BJ (cell line): ENCODE measurements around the gene C8B. TPM values are rescaled to one million over a fixed set of nuclear protein-coding genes. Genes with fewer than 3 reads are reported as not detected.

Source experiments
- CTCF ChIA-PET: fragments of 350-600 bp; formaldehyde crosslinking; extraction: SDS; loops from one replicate; lab custom pipeline; 2021; ENCODE audit warnings: antibody characterized with exemption, inconsistent platforms; lab: Yijun Ruan, JAX
- POLR2A ChIA-PET: fragments of 300-600 bp; sonication (Branson Sonifier 250); formaldehyde crosslinking; extraction: SDS; loops from one replicate; lab custom pipeline; 2021; ENCODE audit warnings: antibody characterized with exemption; lab: Charles Lee
- DNase-seq: peaks from one replicate; pipeline ENCODE4 v3.0.0-alpha.2; 2011; ENCODE audit warnings: low read depth
- H3K27me3 ChIP-seq: 2 replicates; pipeline ENCODE4 v1.6.0; 2011; ENCODE audit warnings: low read length; ENCODE audit not compliant: control insufficient read depth, insufficient read depth
- H3K36me3 ChIP-seq: 2 replicates; pipeline ENCODE4 v1.5.1; 2011; ENCODE audit warnings: low read length; ENCODE audit not compliant: control insufficient read depth, insufficient read depth
- H3K4me3 ChIP-seq: 2 replicates; pipeline ENCODE4 v1.5.1; 2011; ENCODE audit warnings: low read depth, mild to moderate bottlenecking, control low read depth, low read length
- CTCF ChIP-seq: IDR thresholded peaks from 2 replicates; pipeline ENCODE4 v1.5.1; 2011; ENCODE audit warnings: low read depth, mild to moderate bottlenecking, control low read depth, inconsistent platforms, low read length, moderate library complexity; ENCODE audit not compliant: insufficient read depth
- polyA plus RNA-seq: library from polyadenylated mRNA; depleted of rRNA; stranded (reverse); fragments of >200 nt; gene quantifications from 2 replicates; pipeline ENCODE4 v1.2.3, GENCODE V29; 2011

C8B gene
- polyA plus RNA-seq, 1 experiment = not detected

- ChIA-PET CTCF (interaction anchor here (1.9 kb wide), 1 partner anchor 13 kb away, joined by 5 read pairs; no protein-coding TSS in a partner anchor), POLR2A (no interaction called here)
- TF ChIP-seq CTCF = no peak
- H3K4me3 ChIP-seq = no peak overlapping the region
- H3K27me3 ChIP-seq = no peaks in the 10 kb centered on the region
- no peaks in the 10 kb centered on the region for H3K36me3 ChIP-seq
- no peak for DNase-seq
Measured at GRCh38 chr1:56916630-56917029, 49.2 kb downstream of the C8B start.

DNA sequence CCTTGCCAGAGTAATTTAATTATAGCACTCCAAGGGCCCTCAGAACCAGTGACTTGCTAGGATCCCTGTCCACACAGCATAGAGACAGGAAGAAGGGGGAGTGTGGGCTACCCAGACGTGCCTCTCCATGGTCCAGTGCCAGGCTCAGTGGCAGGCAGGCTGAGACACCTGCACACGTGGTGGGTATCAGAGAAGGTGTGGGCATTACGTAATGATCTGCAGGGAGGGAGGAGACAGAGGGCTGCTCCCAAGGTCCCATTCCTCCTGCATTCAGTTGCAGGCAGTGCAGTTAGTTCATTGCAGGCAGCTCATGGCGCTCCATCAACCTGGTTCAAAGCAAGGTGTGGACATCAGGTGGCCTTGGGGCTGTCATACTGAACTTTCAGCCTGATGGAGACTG lies 49.9 kb downstream of the C8B start:
- no peak overlapping the region for H3K4me3 ChIP-seq
- CTCF ChIA-PET = interaction anchor here (1.9 kb wide), 1 partner anchor 14 kb away, joined by 5 read pairs; no protein-coding TSS in a partner anchor
- H3K36me3 ChIP-seq = no peaks in the 10 kb centered on the region
- no peak for TF ChIP-seq CTCF
- no peaks in the 10 kb centered on the region for H3K27me3 ChIP-seq
- POLR2A ChIA-PET = no interaction called here
- DNase-seq = no peak

- DNase-seq = no peak
- CTCF ChIA-PET = interaction anchor here (0.8 kb wide), 1 partner anchor 10 kb away, joined by 3 read pairs; no protein-coding TSS in a partner anchor
- no peak for TF ChIP-seq CTCF
- POLR2A ChIA-PET = no interaction called here
- H3K4me3 ChIP-seq = no peak overlapping the region
- H3K27me3 ChIP-seq = no peaks in the 10 kb centered on the region
- no peaks in the 10 kb centered on the region for H3K36me3 ChIP-seq
Measured at GRCh38 chr1:56912325-56912724, 53.5 kb downstream of the C8B start.

DNA sequence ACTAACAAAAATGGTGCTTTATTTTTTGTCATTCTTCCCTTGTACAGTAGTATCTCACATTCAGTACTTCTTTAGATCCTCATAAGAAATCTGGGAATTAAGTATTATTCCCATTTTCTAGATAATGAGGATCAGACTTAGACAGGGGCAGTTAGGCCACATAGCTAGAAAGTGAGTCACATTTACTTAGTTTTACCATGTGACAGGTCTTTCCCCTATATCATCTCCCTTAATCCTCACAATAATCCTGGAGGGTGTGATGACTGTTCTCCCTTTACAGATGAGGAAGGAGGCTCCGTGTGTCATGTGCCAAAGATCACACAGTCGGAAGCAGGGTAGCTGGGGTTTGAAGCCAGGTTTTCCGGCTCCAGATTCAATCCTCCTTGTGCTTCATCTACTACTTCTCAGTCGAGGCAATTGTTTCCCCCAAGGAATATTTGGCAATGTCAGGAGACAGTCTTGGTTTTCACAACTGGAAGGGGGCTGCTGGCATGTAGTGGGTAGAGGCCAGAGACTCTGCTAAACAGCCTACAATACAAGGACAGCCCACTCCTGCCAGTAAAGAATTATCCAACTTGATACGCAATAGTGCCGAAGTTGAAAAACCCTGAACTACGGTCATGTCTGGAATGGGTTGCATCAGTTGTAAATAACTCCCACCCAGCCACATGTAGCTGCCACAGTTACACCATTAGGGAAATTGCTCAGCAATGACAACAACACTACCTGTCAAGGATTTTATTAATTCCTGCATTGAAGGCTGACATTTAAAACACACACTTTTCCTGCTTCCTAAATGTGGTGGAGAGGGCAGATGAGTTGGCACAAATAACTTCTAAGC lies 54.5 kb downstream of the C8B start:
- no peak for TF ChIP-seq CTCF
- POLR2A ChIA-PET = no interaction called here
- CTCF ChIA-PET = no interaction called here

GRCh38 chr1:56910441-56910985 lies 55.3 kb downstream of the C8B start:
- ChIA-PET CTCF (interaction anchor here (1.4 kb wide), 1 partner anchor 11 kb away, joined by 3 read pairs; no protein-coding TSS in a partner anchor), POLR2A (no interaction called here)
- Histone ChIP-seq H3K4me3 (no peak overlapping the region), H3K27me3 (no peaks in the 10 kb centered on the region), H3K36me3 (no peaks in the 10 kb centered on the region)
- DNase-seq = no peak
- no peak for TF ChIP-seq CTCF

More for the DNA sequence above, 54.5 kb downstream of the C8B start:
- DNase-seq = no peak
- Histone ChIP-seq H3K4me3 (no peak overlapping the region), H3K36me3 (no peaks in the 10 kb centered on the region), H3K27me3 (no peaks in the 10 kb centered on the region)
